ENCODE results near the gene CPED1.

DNA sequence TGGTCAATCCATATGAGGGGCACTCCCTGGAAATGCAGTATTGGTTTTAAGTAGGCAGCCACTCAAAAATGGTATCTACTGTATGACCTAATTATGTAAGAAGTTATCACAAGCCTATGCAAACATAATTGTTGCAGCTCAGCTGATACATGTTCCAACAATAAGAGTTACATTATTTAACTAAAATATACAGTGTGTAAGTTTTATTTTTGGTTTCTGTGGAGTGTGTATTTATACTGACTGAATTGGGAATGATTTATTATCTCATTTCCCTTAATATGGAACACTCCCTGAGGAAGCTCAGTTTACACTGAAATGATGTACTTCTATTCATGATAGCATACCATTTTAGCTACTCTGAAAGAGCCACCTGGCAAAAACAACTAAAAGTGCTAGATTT, 40.5 kb upstream of the CPED1 start:
- TF ChIP-seq, protein P1, sequence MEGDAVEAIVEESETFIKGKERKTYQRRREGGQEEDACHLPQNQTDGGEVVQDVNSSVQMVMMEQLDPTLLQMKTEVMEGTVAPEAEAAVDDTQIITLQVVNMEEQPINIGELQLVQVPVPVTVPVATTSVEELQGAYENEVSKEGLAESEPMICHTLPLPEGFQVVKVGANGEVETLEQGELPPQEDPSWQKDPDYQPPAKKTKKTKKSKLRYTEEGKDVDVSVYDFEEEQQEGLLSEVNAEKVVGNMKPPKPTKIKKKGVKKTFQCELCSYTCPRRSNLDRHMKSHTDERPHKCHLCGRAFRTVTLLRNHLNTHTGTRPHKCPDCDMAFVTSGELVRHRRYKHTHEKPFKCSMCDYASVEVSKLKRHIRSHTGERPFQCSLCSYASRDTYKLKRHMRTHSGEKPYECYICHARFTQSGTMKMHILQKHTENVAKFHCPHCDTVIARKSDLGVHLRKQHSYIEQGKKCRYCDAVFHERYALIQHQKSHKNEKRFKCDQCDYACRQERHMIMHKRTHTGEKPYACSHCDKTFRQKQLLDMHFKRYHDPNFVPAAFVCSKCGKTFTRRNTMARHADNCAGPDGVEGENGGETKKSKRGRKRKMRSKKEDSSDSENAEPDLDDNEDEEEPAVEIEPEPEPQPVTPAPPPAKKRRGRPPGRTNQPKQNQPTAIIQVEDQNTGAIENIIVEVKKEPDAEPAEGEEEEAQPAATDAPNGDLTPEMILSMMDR (conservative IDR thresholded peaks at IDR 0.05; ENCODE audit: low read depth in 2 of 2), result no peak
- TF ChIP-seq POLR2AphosphoS5 (IDR thresholded peaks at IDR 0.05; ENCODE audit: low read depth) (no peak), EZH2 (IDR thresholded peaks at IDR 0.05; ENCODE audit: low read depth, unreplicated experiment) (no peak), EZH2phosphoT487 (IDR thresholded peaks at IDR 0.05; ENCODE audit: unreplicated experiment) (no peak), NANOG (IDR thresholded peaks at IDR 0.05; ENCODE audit: borderline replicate concordance) (no peak)

Data from GM23338 (cell line).